K562 (cell line): Measurements from ENCODE around the gene COX18. TPM values are rescaled to one million over a fixed set of nuclear protein-coding genes. Genes with fewer than 3 reads are reported as not detected.
A peak's percentile ranks its signal among the peaks of the same experiment; 100 is the strongest.

ENCODE experiments used
- ARID4B ChIP-seq: sonication (generic); formaldehyde crosslinking; IDR thresholded peaks from 2 replicates; pipeline ENCODE4 v1.8.0; 2022; ENCODE audit warnings: mild to moderate bottlenecking, missing genetic modification reagents
- CHD2 ChIP-seq: IDR thresholded peaks from 2 replicates; pipeline ENCODE4 v1.6.1; 2011; ENCODE audit warnings: low read depth, low read length
- CREBBP ChIP-seq: IDR thresholded peaks from one replicate; pipeline ENCODE4 v1.6.1; 2012; ENCODE audit warnings: low read depth, mild to moderate bottlenecking, control low read depth, inconsistent platforms, low read length
- ELF4 ChIP-seq: fragments of 450-650 bp; formaldehyde crosslinking; IDR thresholded peaks from 2 replicates; pipeline ENCODE4 v1.4.0; 2022; ENCODE audit warnings: missing genetic modification characterization
- FOXA1 ChIP-seq: fragments of 450-650 bp; IDR thresholded peaks from 2 replicates; pipeline ENCODE4 v1.6.1; 2016; ENCODE audit warnings: mild to moderate bottlenecking, borderline replicate concordance
- GABPB1 ChIP-seq: sonication (generic); formaldehyde crosslinking; IDR thresholded peaks from 2 replicates; pipeline ENCODE4 v1.8.0; 2022; ENCODE audit warnings: mild to moderate bottlenecking, missing genetic modification reagents
- HCFC1 ChIP-seq: IDR thresholded peaks from 2 replicates; pipeline ENCODE4 v1.6.1; 2012; ENCODE audit warnings: low read depth, low read length, improper control_type of control experiment
- IFI16 ChIP-seq: fragments of 250-450 bp; sonication (Bioruptor Pico); IDR thresholded peaks from 2 replicates; pipeline ENCODE4 v2.1.2; 2022; ENCODE audit warnings: mild to moderate bottlenecking, inconsistent platforms
- IRF2 ChIP-seq: sonication (generic); formaldehyde crosslinking; IDR thresholded peaks from 2 replicates; pipeline ENCODE4 v1.8.1; 2022; ENCODE audit warnings: mild to moderate bottlenecking, missing genetic modification reagents
- KHSRP ChIP-seq: fragments of 450-650 bp; IDR thresholded peaks from 2 replicates; pipeline ENCODE4 v1.6.1; 2017
- LCOR ChIP-seq: sonication (generic); formaldehyde crosslinking; IDR thresholded peaks from 2 replicates; pipeline ENCODE4 v1.8.0; 2022; ENCODE audit warnings: mild to moderate bottlenecking, missing genetic modification reagents
- RFX1 ChIP-seq: fragments of 450-650 bp; IDR thresholded peaks from 2 replicates; pipeline ENCODE4 v1.6.1; 2016; ENCODE audit warnings: mild to moderate bottlenecking, moderate library complexity
- SMARCC2 ChIP-seq: fragments of 450-650 bp; IDR thresholded peaks from 2 replicates; pipeline ENCODE4 v1.6.1; 2017; ENCODE audit warnings: antibody characterized with exemption, moderate library complexity, mild to moderate bottlenecking, low read depth
- SMARCE1 ChIP-seq: fragments of 450-650 bp; IDR thresholded peaks from 2 replicates; pipeline ENCODE4 v1.7.1; 2016; ENCODE audit warnings: mild to moderate bottlenecking
- THRAP3 ChIP-seq: fragments of 450-650 bp; IDR thresholded peaks from 2 replicates; pipeline ENCODE4 v1.6.1; 2016; ENCODE audit warnings: mild to moderate bottlenecking, inconsistent platforms, borderline replicate concordance
- ZBTB43 ChIP-seq: sonication (generic); formaldehyde crosslinking; IDR thresholded peaks from 2 replicates; pipeline ENCODE4 v1.8.0; 2023; ENCODE audit warnings: mild to moderate bottlenecking, missing genetic modification reagents
- ZNF134 ChIP-seq: fragments of 250-450 bp; sonication (Bioruptor Pico); conservative IDR thresholded peaks from 2 replicates; pipeline ENCODE4 v1.4.0; 2020
- ZNF184 ChIP-seq: sonication (generic); formaldehyde crosslinking; IDR thresholded peaks from 2 replicates; pipeline ENCODE4 v1.5.0; 2020; ENCODE audit warnings: missing genetic modification reagents
- ZNF263 ChIP-seq: sonication (generic); formaldehyde crosslinking; IDR thresholded peaks from 2 replicates; pipeline ENCODE4 v1.8.0; 2022; ENCODE audit warnings: mild to moderate bottlenecking, missing genetic modification reagents, borderline replicate concordance
- ZNF280A ChIP-seq: fragments of 450-650 bp; IDR thresholded peaks from 2 replicates; pipeline ENCODE4 v1.6.1; 2018; ENCODE audit warnings: mild to moderate bottlenecking, low read depth; ENCODE audit not compliant: partially characterized antibody
- ZNF75A ChIP-seq: fragments of 450-650 bp; formaldehyde crosslinking; IDR thresholded peaks from 2 replicates; pipeline ENCODE4 v1.4.0; 2020; ENCODE audit warnings: mild to moderate bottlenecking
- polyA plus RNA-seq, 8 experiments: library from polyadenylated mRNA; depleted of rRNA in 4 of 8; stranded (reverse) in 5 of 8; unstranded in 3 of 8; fragments of >200 nt; fragmentation: Nextera tagmentation in 2 of 8; fragmentation: Illumina TruSeq in 1 of 8; extraction: Ambion mirVana in 2 of 8; extraction: Trizol in 1 of 8; gene quantifications; 2 replicates each; pipeline versions ENCODE4 v1.2.1 to v1.2.3, GENCODE V29; 2011 to 2014; ENCODE audit warnings: inconsistent platforms in 1 of 8, missing spikeins in 1 of 8
- total RNA-seq, 7 experiments: library from RNA; depleted of rRNA in 6 of 7; stranded (reverse); fragments of >200 nt in 6 of 7; fragmentation: Illumina TruSeq in 2 of 7; extraction: Trizol in 2 of 7; gene quantifications; 2 replicates each; pipeline versions ENCODE4 v1.2.1 to v1.2.3, GENCODE V29; 2011 to 2021; ENCODE audit warnings: low replicate concordance in 1 of 7
- TF ChIP-seq, protein P1 (sequence below): fragments of 250-450 bp; sonication (Bioruptor Pico); IDR thresholded peaks from 2 replicates; pipeline ENCODE4 v1.9.0; 2021; ENCODE audit warnings: mild to moderate bottlenecking

The COX18 gene
- total and polyA plus RNA-seq, 9 of the 15 experiments (the other 6 are each of a cell fraction or from before 2014, with no cell fraction given) = 7.0 to 21.3 (median 14.7) TPM

DNA sequence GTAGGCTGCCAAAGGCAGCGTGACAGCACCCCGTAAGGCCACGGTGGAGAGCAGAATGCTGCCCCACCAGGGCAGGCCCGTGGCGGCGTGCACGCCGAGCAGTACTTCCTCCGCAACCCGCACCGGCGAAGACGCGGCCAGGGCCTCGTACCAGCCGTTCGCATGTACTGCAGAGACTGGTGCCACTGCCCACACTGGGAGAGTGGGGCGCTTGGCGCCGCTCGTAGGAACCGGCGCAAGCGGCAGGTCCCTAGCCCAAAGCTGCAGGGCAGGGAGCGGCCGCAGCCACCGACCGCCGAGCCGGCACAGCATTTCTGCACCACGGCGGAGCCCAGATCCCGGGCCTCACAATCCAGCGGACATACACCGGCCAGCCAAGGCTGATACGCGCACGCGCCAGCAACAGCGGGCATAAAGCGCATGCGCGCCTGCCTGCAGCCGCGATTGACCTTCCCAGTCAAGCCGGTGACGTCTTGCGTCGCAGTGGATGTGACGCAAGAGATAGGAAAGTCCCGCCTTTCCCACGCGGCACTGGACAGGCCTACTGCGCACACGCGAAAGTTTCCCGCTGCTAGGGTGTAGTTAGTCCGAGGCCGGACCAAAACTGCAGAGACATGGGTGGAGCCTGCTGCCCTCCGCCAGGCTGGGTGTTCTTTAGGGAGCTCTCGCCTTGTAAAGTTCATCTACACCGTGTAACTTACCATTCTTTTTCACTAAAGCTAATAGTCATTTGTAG lies at the start of gene COX18 (continued):
- no peak for TF ChIP-seq SMARCC2
- peak; percentile 83 for TF ChIP-seq HCFC1
- TF ChIP-seq ZNF134 = peak; percentile 52; the same call in 1 of the 2 replicates
- no peak for TF ChIP-seq ELF4 (CRISPR knock-in tag)
- TF ChIP-seq CHD2 = peak; percentile 29; the same call in 1 of the 2 replicates
- no peak for TF ChIP-seq RFX1
- peak; percentile 87 for TF ChIP-seq KHSRP
- no peak for TF ChIP-seq ZNF75A (CRISPR knock-in tag)
- no peak for TF ChIP-seq FOXA1
- TF ChIP-seq ZNF184 (CRISPR knock-in tag) = no peak
- TF ChIP-seq GABPB1 (CRISPR knock-in tag) = peak; percentile 87
- no peak for TF ChIP-seq THRAP3
- no peak for TF ChIP-seq IRF2 (CRISPR knock-in tag)
- no peak for TF ChIP-seq ZNF280A
- peak; percentile 42; the same call in 1 of the 2 replicates for TF ChIP-seq ZNF263 (CRISPR knock-in tag)
- no peak; the same call in 1 of the 2 replicates for TF ChIP-seq SMARCE1
- TF ChIP-seq, protein P1, sequence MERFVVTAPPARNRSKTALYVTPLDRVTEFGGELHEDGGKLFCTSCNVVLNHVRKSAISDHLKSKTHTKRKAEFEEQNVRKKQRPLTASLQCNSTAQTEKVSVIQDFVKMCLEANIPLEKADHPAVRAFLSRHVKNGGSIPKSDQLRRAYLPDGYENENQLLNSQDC (CRISPR knock-in tag) = no peak
- peak; percentile 50; the same call in 1 of the 2 replicates for TF ChIP-seq LCOR (CRISPR knock-in tag)
- TF ChIP-seq IFI16 (CRISPR knock-in tag) = no peak
- peak; percentile 94 for TF ChIP-seq ARID4B (CRISPR knock-in tag)
- no peak for TF ChIP-seq CREBBP
- TF ChIP-seq ZBTB43 = no peak
